SK-N-MC (cell line): ENCODE data around the gene SRP9.

ENCODE experiments used
- EZH2 ChIP-seq: fragments of 200-600 bp; sonication (generic); IDR thresholded peaks from one replicate; pipeline ENCODE4 v1.6.1; 2017; ENCODE audit warnings: antibody characterized with exemption
- POLR2AphosphoS5 ChIP-seq: IDR thresholded peaks from 2 replicates; pipeline ENCODE4 v1.6.1; 2012; ENCODE audit warnings: mild to moderate bottlenecking, low read depth, low read length, borderline replicate concordance

- no peak for TF ChIP-seq EZH2
- TF ChIP-seq POLR2AphosphoS5 = no peak
These were observed 45.2 kb downstream of the SRP9 start for GRCh38 chr1:225822655-225823403.
